CD4-positive, alpha-beta T cell treated with Interleukin-15 for 1 hour (primary cell): ENCODE results near the gene CRB3.
"Not testable (repeated sequence)": the region's sequence is repeated elsewhere in the genome, so short reads cannot be mapped to it uniquely, and the experiment has no call there.

ENCODE experiments used
- DNase-seq: peaks from one replicate; pipeline ENCODE4 v3.0.0-alpha.2; 2020

Gene CRB3

GRCh38 chr19:6495947-6496346 is 31.9 kb downstream of the CRB3 start:
- no peak for DNase-seq

- DNase-seq, result no peak
Measured at GRCh38 chr19:6498294-6499036, 34.4 kb downstream of the CRB3 start.

GRCh38 chr19:6499052-6499790 is 35.1 kb downstream of the CRB3 start:
- DNase-seq, result no peak

GRCh38 chr19:6500837-6501739 is 37.0 kb downstream of the CRB3 start:
- DNase-seq, result no peak

- DNase-seq, result peak; percentile 30
Measured at GRCh38 chr19:6501740-6502648, 37.9 kb downstream of the CRB3 start, which contains the start of gene TUBB4A. Gene TUBB4A, minus strand, starts transcription at chr19:6502309. Its CDS starts 97 bp downstream, at chr19:6502212.

- no peak for DNase-seq
Measured at GRCh38 chr19:6503407-6504201, 39.5 kb downstream of the CRB3 start.

- DNase-seq, result not testable (repeated sequence)
Measured at GRCh38 chr19:6508028-6508771, 44.1 kb downstream of the CRB3 start.

GRCh38 chr19:6509118-6509971 is 45.3 kb downstream of the CRB3 start:
- no peak for DNase-seq

GRCh38 chr19:6510618-6511017 is 46.5 kb downstream of the CRB3 start:
- DNase-seq, result no peak

- no peak for DNase-seq
Measured at GRCh38 chr19:6514089-6514488, 50.0 kb downstream of the CRB3 start.

- DNase-seq, result no peak
Measured at GRCh38 chr19:6514926-6515544, 51.0 kb downstream of the CRB3 start.

GRCh38 chr19:6516018-6516658 is 52.1 kb downstream of the CRB3 start:
- DNase-seq, result peak; percentile 82
